Stimulated activated CD4-positive, alpha-beta T cell treated with anti-CD3 and anti-CD28 coated beads, TNF-alpha, amount 100 ng/mL, for 48 hours (primary cell): Measurements from ENCODE around the gene NBEAL2.
A peak's percentile ranks its signal among the peaks of the same experiment; 100 is the strongest.

Source experiments
- DNase-seq, 3 donors: peaks; one replicate each; pipeline ENCODE4 v3.0.0-alpha.2; 2020; ENCODE audit warnings: low read depth in 3 of 3

The NBEAL2 gene

GRCh38 chr3:46978985-46979944 lies at the start of gene NBEAL2:
Gene NBEAL2, plus strand, starts transcription at chr3:46979666. Its CDS starts 196 bp downstream, at chr3:46979862.
- DNase-seq: peak; percentile 92 to 98 (median 95)

DNA sequence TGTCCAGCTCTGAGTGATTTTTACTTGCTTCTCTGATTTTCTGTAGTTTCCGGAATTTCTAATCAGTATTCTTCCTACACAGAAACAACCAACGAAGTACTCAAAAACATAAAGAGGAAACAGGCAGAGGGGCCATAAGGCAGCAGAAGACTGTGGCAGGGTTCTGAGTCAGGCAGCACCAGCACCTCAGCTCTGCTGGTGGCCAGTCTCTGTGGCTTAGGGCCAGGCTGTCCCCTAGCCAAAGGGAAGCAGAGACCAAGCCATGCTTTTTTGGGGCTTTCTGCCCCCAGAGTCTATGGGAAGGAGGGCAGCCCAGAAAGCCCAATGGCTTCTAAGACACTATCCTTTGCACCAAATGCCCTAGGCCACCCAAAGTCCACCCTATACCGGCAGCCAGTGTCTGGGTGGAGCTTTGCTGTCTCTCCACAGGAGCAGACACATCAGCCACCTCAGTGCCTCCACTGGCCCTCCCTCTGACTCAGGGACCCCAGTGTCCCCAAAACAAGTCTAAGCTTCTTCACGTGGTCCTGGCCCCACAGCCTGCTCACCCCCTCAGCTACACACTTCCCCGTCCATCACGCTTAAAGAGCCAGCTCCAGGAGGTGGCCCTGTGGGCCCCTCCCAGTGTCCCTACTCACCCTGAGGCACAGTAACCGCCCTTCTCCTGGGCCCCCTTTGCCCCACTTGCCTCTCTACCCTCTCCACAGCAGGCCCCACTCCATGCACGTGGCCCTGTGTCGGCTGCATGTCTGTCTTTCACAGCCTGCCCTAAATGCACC lies 49.1 kb upstream of the NBEAL2 start:
- no peak for DNase-seq

GRCh38 chr3:46930945-46931403 lies 48.5 kb upstream of the NBEAL2 start:
- DNase-seq: no peak

GRCh38 chr3:46931631-46932331 lies 47.7 kb upstream of the NBEAL2 start:
- no peak for DNase-seq

- DNase-seq: no peak
Observed at GRCh38 chr3:46932455-46933225, 46.8 kb upstream of the NBEAL2 start.

DNA sequence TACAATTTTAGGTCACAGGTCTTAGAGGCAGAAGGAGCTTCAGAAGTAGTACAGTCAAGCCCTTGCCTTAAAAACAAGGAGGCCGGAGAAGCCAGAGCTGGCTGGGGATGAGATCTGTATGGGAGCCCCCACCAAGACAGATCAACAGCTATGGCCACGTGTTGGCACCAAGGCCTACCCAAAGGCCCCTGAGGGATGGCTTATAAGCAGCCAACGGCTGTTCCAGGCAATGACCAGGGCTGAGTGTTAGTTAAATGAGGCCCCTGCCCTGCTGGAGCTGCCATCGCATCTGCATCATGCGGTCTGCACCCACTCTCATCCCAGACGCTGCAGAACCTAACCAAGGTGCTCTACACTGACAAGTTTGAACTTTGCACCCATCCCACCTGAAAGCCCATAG lies 46.2 kb upstream of the NBEAL2 start:
- DNase-seq: no peak

GRCh38 chr3:46934072-46934471 lies 45.4 kb upstream of the NBEAL2 start:
- DNase-seq: no peak

GRCh38 chr3:46934498-46935167 lies 44.8 kb upstream of the NBEAL2 start:
- DNase-seq: no peak

DNA sequence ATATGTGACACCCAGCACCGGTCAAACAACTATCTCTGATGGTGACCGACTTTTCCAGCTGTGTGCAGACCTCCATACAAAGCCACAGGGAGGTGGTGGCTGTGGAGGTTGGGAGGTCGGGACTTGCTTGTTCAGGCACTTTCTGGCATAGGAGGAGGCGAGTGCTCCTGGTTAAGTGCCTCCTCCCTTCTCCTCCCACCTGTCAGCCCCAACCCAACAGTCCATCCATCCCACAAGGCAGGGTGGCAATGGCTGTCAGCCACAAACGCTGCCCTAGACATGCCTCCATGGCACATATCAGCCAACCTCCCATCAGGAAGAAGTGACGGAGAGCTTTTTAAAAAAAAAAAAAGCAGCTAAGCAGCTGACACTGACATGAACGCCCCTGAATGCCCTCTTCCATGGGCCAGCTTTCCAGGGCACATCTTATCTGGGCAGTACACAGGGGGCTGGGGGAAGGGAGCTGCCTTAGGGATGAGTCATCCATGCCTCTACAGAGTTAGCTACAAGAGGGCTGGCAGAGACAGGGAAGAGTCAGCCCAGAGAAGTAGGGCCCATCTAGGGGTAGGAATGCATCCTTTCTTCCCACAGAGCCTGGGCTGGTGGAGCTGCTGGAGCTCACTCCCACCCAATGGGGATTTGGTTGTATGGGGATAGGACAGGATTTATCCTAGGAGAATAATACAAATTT lies 44.2 kb upstream of the NBEAL2 start:
- DNase-seq: no peak

GRCh38 chr3:46935989-46936558 lies 43.4 kb upstream of the NBEAL2 start:
- DNase-seq: no peak

- no peak for DNase-seq
Observed at GRCh38 chr3:46936733-46937250, 42.7 kb upstream of the NBEAL2 start.

GRCh38 chr3:46938118-46938517 lies 41.3 kb upstream of the NBEAL2 start:
- no peak for DNase-seq

DNA sequence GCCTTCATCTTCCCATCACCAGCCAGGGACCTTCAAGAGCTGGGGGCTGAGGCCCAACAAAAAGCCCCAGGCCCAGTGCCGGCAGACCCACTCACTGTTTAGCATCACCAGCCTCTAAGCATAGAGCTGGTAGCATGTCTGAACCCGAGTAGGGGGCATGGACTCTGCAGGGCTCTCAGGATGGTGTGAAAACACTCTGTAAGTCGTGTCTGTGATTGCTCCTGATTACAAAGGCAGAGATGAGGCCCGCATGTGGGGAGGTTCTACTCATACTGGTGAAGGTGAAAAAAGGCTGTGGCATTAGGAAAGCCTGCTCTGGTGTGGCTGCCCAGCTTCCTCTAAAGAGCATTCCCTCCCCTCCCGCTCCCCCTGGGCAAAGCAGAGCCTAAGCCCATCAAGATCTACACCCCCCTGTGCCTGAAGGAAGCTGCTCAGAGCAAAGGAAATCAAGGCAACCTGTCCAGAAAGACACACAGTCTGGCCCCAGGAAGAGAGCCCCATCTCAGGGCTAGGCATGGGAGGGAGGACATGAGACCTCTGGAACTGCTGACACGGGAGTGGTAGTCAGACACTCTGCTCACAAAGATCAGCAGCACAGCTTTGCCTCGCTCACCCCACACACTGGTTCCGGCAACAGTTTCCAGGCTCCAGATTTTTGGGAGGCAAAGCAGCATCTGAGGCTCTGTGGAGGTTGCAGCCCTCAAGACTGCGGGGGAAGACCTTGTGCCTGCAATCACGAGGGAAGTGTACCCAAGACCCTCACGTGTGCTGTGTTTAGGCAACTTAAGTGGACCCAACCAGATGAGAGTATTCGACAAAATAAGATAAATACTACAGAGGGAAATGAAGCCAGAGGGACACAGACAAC lies 39.7 kb upstream of the NBEAL2 start:
- DNase-seq: no peak

- no peak for DNase-seq
Observed at GRCh38 chr3:46942076-46942475, 37.4 kb upstream of the NBEAL2 start.

DNA sequence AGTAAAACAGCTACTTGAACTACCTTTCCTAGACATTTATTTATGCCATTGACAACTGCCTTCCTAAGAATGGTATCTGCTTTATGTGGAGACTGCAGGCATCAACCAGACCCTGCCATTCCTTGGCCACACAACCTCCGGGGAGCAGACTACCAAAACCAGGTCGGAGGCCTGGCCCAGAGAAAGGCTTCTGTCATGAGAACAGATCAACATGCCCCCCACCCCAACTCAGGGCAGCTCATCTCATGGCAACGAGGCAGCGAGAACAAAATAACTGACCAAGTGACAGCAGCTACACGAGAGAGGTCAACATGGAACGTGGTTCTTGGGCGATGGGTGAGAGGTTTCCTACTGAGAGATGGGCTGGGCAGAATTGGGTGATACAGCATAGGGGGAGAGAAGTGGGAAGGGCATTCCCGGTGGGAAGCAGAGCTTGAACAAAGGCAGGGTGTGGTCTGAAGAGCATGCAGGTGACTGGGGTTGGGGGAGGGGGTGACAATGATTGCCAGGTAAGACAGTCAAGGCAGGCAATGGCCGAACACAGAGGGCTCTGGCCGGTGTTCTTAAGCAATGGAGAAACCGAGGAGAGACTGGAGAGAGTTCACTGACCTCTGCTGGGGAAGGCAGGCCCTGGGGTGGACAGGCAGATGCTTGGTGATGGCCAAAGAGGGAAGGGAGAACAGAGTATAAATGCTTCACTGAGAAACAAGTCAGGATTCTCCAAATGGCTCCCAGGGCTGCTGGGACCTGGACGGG lies 36.8 kb upstream of the NBEAL2 start:
- no peak for DNase-seq

DNA sequence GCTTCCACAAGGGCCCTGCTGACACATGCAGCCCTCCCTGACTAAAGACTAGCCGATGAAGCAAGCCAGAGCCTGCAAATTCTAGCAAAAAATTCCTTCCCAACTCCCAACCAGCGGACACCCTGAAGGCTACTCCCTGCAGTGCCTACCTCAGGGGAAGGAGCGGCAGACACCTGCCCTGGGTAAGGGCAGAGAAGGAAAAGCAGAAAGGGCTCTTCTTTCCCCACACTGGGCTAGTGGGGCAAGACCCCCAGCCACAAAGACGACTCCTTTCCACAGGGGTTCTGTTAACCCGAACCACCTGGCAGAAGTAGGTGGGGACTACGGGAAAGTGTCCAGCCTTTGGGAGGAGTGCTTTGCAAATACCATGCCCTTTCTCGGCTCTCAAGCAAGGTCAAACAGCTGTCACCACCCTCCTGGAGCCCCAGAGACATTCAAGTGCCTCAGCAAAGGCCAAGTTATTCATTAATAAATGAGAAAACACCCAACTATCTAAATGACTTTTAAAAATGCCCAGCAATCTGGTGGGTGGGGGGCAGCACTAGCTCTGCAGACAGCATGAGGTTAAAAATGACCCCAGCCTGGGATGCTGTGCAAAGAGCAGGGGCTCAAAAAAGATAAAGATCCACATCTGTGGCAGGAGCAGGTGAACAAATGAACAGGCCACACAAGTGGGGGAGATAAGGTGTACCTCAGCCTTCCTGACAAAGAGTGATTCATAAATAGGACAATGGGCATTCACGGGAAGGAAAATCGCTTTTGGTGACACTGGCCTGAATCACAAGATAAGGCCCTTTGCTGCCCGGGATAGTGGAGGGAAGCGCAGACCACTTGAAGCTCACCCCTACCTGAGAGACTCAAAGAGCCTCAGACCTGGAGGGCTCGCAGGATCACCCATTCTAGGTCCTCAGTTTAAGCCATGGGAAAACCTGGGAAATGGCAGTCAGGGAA lies 36.0 kb upstream of the NBEAL2 start:
- no peak for DNase-seq

- no peak for DNase-seq
Observed at GRCh38 chr3:46944191-46944590, 35.3 kb upstream of the NBEAL2 start.
